Esophagus muscularis mucosa (tissue), 4 donors: ENCODE results near the gene MED29. TPM values are rescaled to one million over a fixed set of nuclear protein-coding genes. Genes with fewer than 3 reads are reported as not detected.
A peak's percentile ranks its signal among the peaks of the same experiment; 100 is the strongest.

ENCODE experiments used
- DNase-seq: peaks from one replicate; pipeline ENCODE4 v3.0.0-alpha.2; 2017; ENCODE audit errors: extremely low spot score
- H3K27ac ChIP-seq, 4 donors: fragments of 200-600 bp; sonication (generic); replicated peaks in 1 of 4; 1 replicate in 3 of 4; 2 replicates in 1 of 4; pipeline ENCODE4 v1.5.1; 2016 to 2019; ENCODE audit warnings: mild to moderate bottlenecking in 1 of 4
- H3K27me3 ChIP-seq, 4 donors: fragments of 200-600 bp; sonication (generic); one replicate each; pipeline versions ENCODE4 v1.5.1 to v1.6.0; 2016 to 2019
- H3K36me3 ChIP-seq, 4 donors: fragments of 200-600 bp; sonication (generic); one replicate each; pipeline ENCODE4 v1.5.1; 2016 to 2019
- H3K4me1 ChIP-seq, 4 donors: fragments of 200-600 bp; sonication (generic); one replicate each; pipeline ENCODE4 v1.5.1; 2016 to 2019
- H3K4me3 ChIP-seq, 4 donors: fragments of 200-600 bp; sonication (generic); 1 replicate in 2 of 4; 2 replicates in 2 of 4; pipeline ENCODE4 v1.5.1; 2016 to 2019; ENCODE audit warnings: mild to moderate bottlenecking in 4 of 4, moderate library complexity in 1 of 4
- H3K9me3 ChIP-seq, 4 donors: fragments of 200-600 bp; sonication (generic); 1 replicate in 3 of 4; 2 replicates in 1 of 4; pipeline ENCODE4 v1.5.1; 2016 to 2019
- CTCF ChIP-seq, 3 experiments: fragments of 200-600 bp in 2 of 3; fragments of 450-650 bp in 1 of 3; sonication (generic) in 2 of 3; IDR thresholded peaks; one replicate each; pipeline ENCODE4 v1.5.1; 2017 to 2019; ENCODE audit warnings: antibody characterized with exemption in 3 of 3, mild to moderate bottlenecking in 2 of 3, moderate library complexity in 1 of 3
- EP300 ChIP-seq: sonication (generic); formaldehyde crosslinking; IDR thresholded peaks from one replicate; pipeline ENCODE4 v1.6.1; 2017; ENCODE audit warnings: antibody characterized with exemption
- POLR2A ChIP-seq: fragments of 450-650 bp; IDR thresholded peaks from one replicate; pipeline ENCODE4 v1.6.1; 2017; ENCODE audit warnings: antibody characterized with exemption, moderate library complexity, mild to moderate bottlenecking, low read depth
- POLR2AphosphoS5 ChIP-seq, 2 donors: sonication (generic); formaldehyde crosslinking; IDR thresholded peaks; one replicate each; pipeline ENCODE4 v1.6.1; 2017; ENCODE audit warnings: antibody characterized with exemption in 2 of 2
- WGBS: methylation state at CpG from one replicate; pipeline ENCODE4 v1.1.5; 2018; 5-methylcytosine and 5-hydroxymethylcytosine counted together
- intact Hi-C: fragments of 100-400 bp; cut with DNase I; formaldehyde crosslinking; loops from one replicate; pipeline ENCODE4 v1.15.1; 2023
- total RNA-seq, 4 donors: library from RNA; depleted of rRNA; stranded (reverse); fragments of >200 nt; gene quantifications; one replicate each; pipeline versions ENCODE4 v1.1.0 to v1.2.1, GENCODE V29; 2016

The MED29 gene
- total RNA-seq, 4 donors from 2014 or later: 24.9 to 58.0 (median 38.3) TPM

GRCh38 chr19:39360599-39360998, 30.6 kb upstream of the MED29 start:
- peak overlapping the region in 3 of 4 donors; percentile 9 to 77 (median 68) for H3K27ac ChIP-seq
- peaks cover 47 to 94% (median 88%) of the 10 kb centered on the region in 4 donors for H3K36me3 ChIP-seq
- TF ChIP-seq POLR2A (no peak), CTCF (IDR thresholded peaks at IDR 0.05) (no peak)
- WGBS: no CpG with 5 or more reads among the region's 1 CpG
- H3K4me1 ChIP-seq: peaks cover 27 to 44% (median 36%) of the 10 kb centered on the region in 4 donors
- intact Hi-C loops: no loop called here
- H3K27me3 ChIP-seq: no peaks in the 10 kb centered on the region
- no peaks in the 10 kb centered on the region for H3K9me3 ChIP-seq
- no peak overlapping the region for H3K4me3 ChIP-seq
- no peak for DNase-seq

GRCh38 chr19:39362682-39363657, 28.2 kb upstream of the MED29 start:
- Histone ChIP-seq H3K36me3 (peaks cover 25 to 91% (median 76%) of the 10 kb centered on the region in 4 donors), H3K4me3 (no peak overlapping the region), H3K27me3 (no peaks in the 10 kb centered on the region), H3K9me3 (no peaks in the 10 kb centered on the region), H3K4me1 (peaks cover 27 to 53% (median 39%) of the 10 kb centered on the region in 4 donors), H3K27ac (peak overlapping the region; percentile 66 to 79 (median 72))
- TF ChIP-seq EP300 (no peak), POLR2AphosphoS5 (IDR thresholded peaks at IDR 0.05) (peak; percentile 14 to 23)
- intact Hi-C loops: no loop called here
- WGBS: 55% methylated on average over 4 of the region's 6 CpGs
- DNase-seq: no peak

- Histone ChIP-seq H3K36me3 (peaks cover 20 to 91% (median 74%) of the 10 kb centered on the region in 4 donors), H3K27me3 (no peaks in the 10 kb centered on the region), H3K4me1 (peaks cover 27 to 58% (median 39%) of the 10 kb centered on the region in 4 donors), H3K27ac (peak overlapping the region; percentile 66 to 79 (median 72)), H3K9me3 (no peaks in the 10 kb centered on the region), H3K4me3 (no peak overlapping the region)
- TF ChIP-seq POLR2AphosphoS5 (IDR thresholded peaks at IDR 0.05): peak; percentile 26 to 45
- TF ChIP-seq EP300: peak; percentile 49
- no peak for TF ChIP-seq POLR2A
- TF ChIP-seq CTCF (IDR thresholded peaks at IDR 0.05): no peak
- WGBS: 80% methylated on average over 5 of the region's 5 CpGs
- intact Hi-C loops: no loop called here
- no peak for DNase-seq
Observed at GRCh38 chr19:39363901-39364457, 27.2 kb upstream of the MED29 start.

- no peak for TF ChIP-seq CTCF (IDR thresholded peaks at IDR 0.05)
- TF ChIP-seq POLR2A: no peak
- TF ChIP-seq POLR2AphosphoS5 (IDR thresholded peaks at IDR 0.05): no peak
- TF ChIP-seq EP300: no peak
- H3K4me1 ChIP-seq: peaks cover 27 to 58% (median 38%) of the 10 kb centered on the region in 4 donors
- peaks cover 15 to 91% (median 72%) of the 10 kb centered on the region in 4 donors for H3K36me3 ChIP-seq
- intact Hi-C loops: no loop called here
- no peak for DNase-seq
- H3K4me3 ChIP-seq: no peak overlapping the region
- H3K27ac ChIP-seq: peak overlapping the region; percentile 66 to 79 (median 72)
- no peaks in the 10 kb centered on the region for H3K27me3 ChIP-seq
- 93% methylated on average over 1 of the region's 1 CpG for WGBS
- no peaks in the 10 kb centered on the region for H3K9me3 ChIP-seq
Observed at GRCh38 chr19:39365531-39365930, 25.6 kb upstream of the MED29 start.

- intact Hi-C loops: no loop called here
- no peaks in the 10 kb centered on the region for H3K27me3 ChIP-seq
- H3K27ac ChIP-seq: peak overlapping the region in 2 of 4 donors; percentile 8 to 14
- no peak overlapping the region for H3K4me3 ChIP-seq
- H3K4me1 ChIP-seq: peaks cover 26 to 60% (median 43%) of the 10 kb centered on the region in 4 donors
- TF ChIP-seq EP300: no peak
- no peak for TF ChIP-seq CTCF (IDR thresholded peaks at IDR 0.05)
- no peak for TF ChIP-seq POLR2AphosphoS5 (IDR thresholded peaks at IDR 0.05)
- no peak for TF ChIP-seq POLR2A
- WGBS: 77% methylated on average over 2 of the region's 2 CpGs
- no peak for DNase-seq
- peaks cover 15 to 69% (median 50%) of the 10 kb centered on the region in 4 donors for H3K36me3 ChIP-seq
- H3K9me3 ChIP-seq: no peaks in the 10 kb centered on the region
Observed at GRCh38 chr19:39369200-39369599, 22.0 kb upstream of the MED29 start.
